HUES48 (cell line): Measurements from ENCODE around the gene LIN54.

Experiments
- H3K27ac ChIP-seq: one replicate; pipeline ENCODE4 v1.7.0; 2013; ENCODE audit warnings: low read depth, low read length, inconsistent platforms
- H3K27me3 ChIP-seq: 2 replicates; pipeline ENCODE4 v1.6.1; 2013; ENCODE audit warnings: mild to moderate bottlenecking, low read length; ENCODE audit not compliant: control insufficient read depth, insufficient read depth
- H3K36me3 ChIP-seq: 2 replicates; pipeline ENCODE4 v1.6.1; 2013; ENCODE audit warnings: low read length; ENCODE audit not compliant: control insufficient read depth, insufficient read depth
- H3K4me1 ChIP-seq: 2 replicates; pipeline ENCODE4 v1.6.1; 2013; ENCODE audit warnings: mild to moderate bottlenecking, low read length; ENCODE audit not compliant: control insufficient read depth, insufficient read depth
- H3K4me3 ChIP-seq: 2 replicates; pipeline ENCODE4 v1.5.1; 2013; ENCODE audit warnings: mild to moderate bottlenecking, low read depth, low read length
- H3K9ac ChIP-seq: 2 replicates; pipeline ENCODE4 v1.6.1; 2013; ENCODE audit warnings: mild to moderate bottlenecking, low read depth, low read length, moderate library complexity
- H3K9me3 ChIP-seq: 2 replicates; pipeline ENCODE4 v1.6.1; 2013; ENCODE audit warnings: low read length; ENCODE audit not compliant: control insufficient read depth, insufficient read depth

LIN54 gene

DNA sequence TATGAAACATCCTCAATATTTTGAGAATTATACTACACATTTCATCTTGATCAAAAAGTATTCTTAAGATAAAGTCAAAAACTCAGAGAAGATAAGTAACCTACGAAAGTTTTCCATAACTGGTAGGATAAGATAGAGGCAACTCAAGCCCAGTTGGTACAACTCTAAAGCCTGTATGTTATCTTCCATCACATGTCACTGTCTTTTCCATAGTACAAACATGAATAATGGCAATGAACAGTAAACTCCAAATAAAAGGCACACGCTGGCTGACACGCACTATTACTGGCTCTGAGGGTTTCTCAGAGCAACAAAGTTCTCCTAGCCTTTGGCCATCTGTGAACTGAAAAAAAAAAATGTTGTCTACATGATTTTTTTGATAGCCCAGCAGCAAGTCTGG, 27.2 kb downstream of the LIN54 start:
- Histone ChIP-seq H3K36me3 (peaks cover 5% of the 10 kb centered on the region; the same call in 1 of the 2 replicates), H3K27ac (no peak overlapping the region), H3K9me3 (no peaks in the 10 kb centered on the region), H3K4me3 (no peak overlapping the region), H3K27me3 (no peaks in the 10 kb centered on the region), H3K9ac (no peak overlapping the region), H3K4me1 (no peaks in the 10 kb centered on the region)

DNA sequence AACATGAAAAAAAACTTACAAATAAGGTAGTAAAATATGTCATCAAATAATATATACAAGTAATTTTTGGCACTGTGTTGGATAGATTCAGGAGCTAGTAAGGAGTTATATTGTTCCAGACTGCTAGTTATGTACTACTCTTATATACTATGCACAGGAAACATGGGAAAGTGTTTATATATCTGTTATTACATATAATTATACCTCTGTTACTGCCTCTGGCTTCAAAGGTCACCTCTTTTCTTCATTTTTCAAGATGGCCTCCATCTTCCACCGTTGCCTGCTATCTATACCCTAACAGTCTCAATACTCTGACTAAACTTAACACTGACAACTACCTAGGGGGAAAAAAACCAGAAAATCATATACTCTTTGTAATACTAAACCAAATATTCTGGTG, 29.5 kb downstream of the LIN54 start:
- Histone ChIP-seq H3K9ac (no peak overlapping the region), H3K9me3 (no peaks in the 10 kb centered on the region), H3K4me1 (no peaks in the 10 kb centered on the region), H3K36me3 (peaks cover 5% of the 10 kb centered on the region; the same call in 1 of the 2 replicates), H3K4me3 (no peak overlapping the region), H3K27ac (no peak overlapping the region), H3K27me3 (no peaks in the 10 kb centered on the region)

DNA sequence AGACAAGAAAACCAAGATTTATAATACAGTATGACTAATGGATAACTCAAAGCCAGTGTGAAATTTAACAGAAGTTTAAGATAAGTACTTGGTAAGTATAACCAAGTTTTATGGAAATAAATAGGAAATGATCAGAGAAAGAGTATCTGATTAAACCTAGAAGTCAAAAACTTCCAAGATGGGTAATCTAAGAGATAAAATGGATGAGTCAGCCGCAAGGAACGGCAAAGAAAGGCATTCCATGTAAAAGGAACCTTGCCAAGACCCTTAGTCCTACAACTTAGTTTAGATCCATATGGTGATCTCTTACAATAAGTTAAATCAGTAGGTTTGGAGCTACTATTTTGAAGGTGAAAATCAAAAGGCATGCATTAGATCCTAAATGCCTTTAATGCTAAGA, 34.8 kb downstream of the LIN54 start:
- Histone ChIP-seq H3K27ac (no peak overlapping the region), H3K9ac (no peak overlapping the region), H3K36me3 (no peaks in the 10 kb centered on the region)

DNA sequence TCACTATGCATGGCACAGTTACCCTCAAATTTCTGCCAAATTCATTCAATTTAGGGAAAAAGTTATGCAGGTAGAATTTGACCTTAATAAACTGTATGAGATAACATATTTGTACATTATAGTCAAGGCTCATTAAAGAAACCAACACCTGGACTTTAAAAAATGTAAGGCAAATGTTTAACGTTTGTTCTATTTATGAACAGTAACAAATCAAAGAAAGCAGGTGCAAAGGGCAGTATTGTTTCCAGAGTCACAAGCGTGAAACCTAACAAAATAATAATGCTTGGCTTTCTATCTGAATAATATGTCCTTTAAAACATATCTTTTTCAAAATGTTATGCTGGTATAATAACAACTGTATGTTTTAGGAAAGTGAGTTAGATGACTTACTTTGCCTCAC, 41.2 kb downstream of the LIN54 start:
- Histone ChIP-seq H3K9me3 (no peaks in the 10 kb centered on the region), H3K36me3 (peaks cover 20% of the 10 kb centered on the region; the same call in 1 of the 2 replicates), H3K9ac (no peak overlapping the region), H3K4me3 (no peak overlapping the region), H3K4me1 (no peaks in the 10 kb centered on the region), H3K27me3 (no peaks in the 10 kb centered on the region), H3K27ac (no peak overlapping the region)

More for the DNA sequence above, 34.8 kb downstream of the LIN54 start:
- Histone ChIP-seq H3K4me1 (no peaks in the 10 kb centered on the region), H3K4me3 (no peak overlapping the region), H3K9me3 (no peaks in the 10 kb centered on the region), H3K27me3 (no peaks in the 10 kb centered on the region)

DNA sequence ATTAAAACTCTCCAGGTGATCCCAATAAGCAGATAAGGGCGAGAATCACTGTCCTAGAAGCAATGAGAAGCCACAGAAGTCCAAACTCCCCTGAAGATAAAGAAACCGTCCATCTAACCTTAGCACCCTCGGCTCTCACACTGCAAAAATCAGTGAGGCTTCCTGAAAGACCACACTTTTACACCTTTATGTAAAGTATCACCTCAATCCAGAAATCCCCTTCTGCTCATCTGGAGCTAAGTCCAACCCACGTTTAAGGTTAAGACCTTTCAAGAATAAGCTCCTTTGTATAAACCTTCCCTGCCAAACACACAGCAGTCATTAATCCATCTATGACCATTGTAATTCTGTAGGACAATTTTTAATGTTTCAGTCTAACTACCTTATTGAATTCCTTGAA, 41.7 kb downstream of the LIN54 start:
- H3K9me3 ChIP-seq: no peaks in the 10 kb centered on the region
- no peaks in the 10 kb centered on the region for H3K27me3 ChIP-seq
- no peaks in the 10 kb centered on the region for H3K4me1 ChIP-seq
- no peak overlapping the region for H3K4me3 ChIP-seq
- H3K36me3 ChIP-seq: peaks cover 20% of the 10 kb centered on the region; the same call in 1 of the 2 replicates
- H3K27ac ChIP-seq: no peak overlapping the region
- H3K9ac ChIP-seq: no peak overlapping the region

DNA sequence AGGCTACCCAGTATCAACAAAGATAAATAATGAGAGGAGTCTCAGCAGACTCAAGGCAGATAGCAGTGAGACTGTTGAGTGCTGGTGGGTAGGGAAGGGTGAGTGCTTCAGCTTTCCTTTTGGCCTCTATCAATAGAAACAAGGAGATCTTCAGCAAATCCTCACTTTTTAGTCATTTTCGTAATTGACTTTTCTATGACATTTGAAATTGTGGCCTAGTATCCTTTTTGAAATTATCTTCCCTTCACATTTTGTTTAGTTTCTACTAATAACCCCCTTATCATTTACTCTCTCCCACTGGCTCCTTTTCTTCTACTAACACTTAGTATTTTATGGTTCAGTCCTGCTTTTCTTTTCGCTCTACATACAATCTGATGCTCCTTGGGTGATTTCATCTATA, 44.9 kb downstream of the LIN54 start:
- H3K36me3 ChIP-seq: peaks cover 20% of the 10 kb centered on the region; the same call in 1 of the 2 replicates
- no peaks in the 10 kb centered on the region for H3K27me3 ChIP-seq
- H3K9ac ChIP-seq: no peak overlapping the region
- H3K9me3 ChIP-seq: no peaks in the 10 kb centered on the region
- H3K27ac ChIP-seq: no peak overlapping the region
- H3K4me3 ChIP-seq: no peak overlapping the region
- H3K4me1 ChIP-seq: no peaks in the 10 kb centered on the region

DNA sequence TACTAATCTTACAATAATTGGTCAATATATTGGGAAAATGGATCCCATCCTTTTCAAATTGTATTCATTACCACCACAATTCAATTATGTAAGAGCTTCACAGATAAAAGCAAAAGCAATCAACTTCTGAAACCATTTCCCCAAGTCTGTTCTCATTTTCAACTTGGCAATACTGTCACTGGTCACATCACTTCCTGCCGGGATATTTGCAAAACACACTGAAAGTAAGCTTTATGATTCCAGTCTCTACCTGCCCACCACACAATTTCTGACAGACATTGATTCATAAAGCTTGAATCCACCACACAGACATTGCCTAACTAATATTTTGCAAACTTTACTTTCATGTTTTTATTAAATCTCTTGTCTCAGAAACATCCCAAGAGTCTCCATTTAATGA, 53.6 kb downstream of the LIN54 start:
- no peaks in the 10 kb centered on the region for H3K36me3 ChIP-seq
- no peak overlapping the region for H3K4me3 ChIP-seq
- H3K27me3 ChIP-seq: no peaks in the 10 kb centered on the region
- no peaks in the 10 kb centered on the region for H3K4me1 ChIP-seq
- no peak overlapping the region for H3K9ac ChIP-seq
- H3K27ac ChIP-seq: no peak overlapping the region
- no peaks in the 10 kb centered on the region for H3K9me3 ChIP-seq

DNA sequence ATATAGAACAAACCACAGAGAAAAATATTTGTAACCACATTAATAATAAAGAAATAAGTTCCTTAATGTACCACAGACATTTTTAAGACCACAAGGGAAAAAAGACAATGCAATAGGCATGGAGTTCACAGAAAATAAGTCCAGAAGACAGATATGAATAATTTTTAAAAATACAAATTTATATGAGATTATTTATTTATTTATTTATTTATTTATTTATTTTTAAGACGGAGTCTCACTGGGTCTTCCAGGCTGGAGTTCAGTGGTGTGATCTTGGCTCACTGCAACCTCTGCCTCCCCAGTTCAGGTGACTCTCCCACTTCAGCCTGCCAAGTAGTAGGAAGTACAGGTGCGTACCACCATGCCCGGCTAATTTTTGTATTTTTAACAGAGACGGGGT, 56.4 kb downstream of the LIN54 start:
- Histone ChIP-seq H3K36me3 (no peaks in the 10 kb centered on the region), H3K4me1 (no peaks in the 10 kb centered on the region), H3K27me3 (no peaks in the 10 kb centered on the region), H3K4me3 (no peak overlapping the region), H3K9ac (no peak overlapping the region), H3K27ac (no peak overlapping the region), H3K9me3 (no peaks in the 10 kb centered on the region)

DNA sequence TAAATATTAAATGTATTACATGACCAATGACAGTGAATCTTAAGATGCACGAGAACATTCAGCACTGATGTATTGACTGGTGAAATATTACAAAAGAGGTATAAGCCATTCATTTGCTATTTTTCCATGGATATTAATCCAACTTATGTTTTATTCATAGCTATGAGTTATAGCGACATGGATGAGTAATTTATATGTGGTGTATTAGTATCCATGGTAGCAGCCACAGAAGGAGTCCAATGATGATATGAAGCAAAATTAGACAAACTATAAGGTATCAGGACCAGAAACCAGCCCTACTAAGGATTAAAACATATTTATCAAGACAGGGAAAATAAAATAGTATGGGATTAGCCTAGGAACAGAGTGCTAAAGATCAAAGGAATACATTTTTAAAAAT, 59.4 kb downstream of the LIN54 start:
- H3K9me3 ChIP-seq: no peaks in the 10 kb centered on the region
- H3K9ac ChIP-seq: no peak overlapping the region
- H3K27me3 ChIP-seq: no peaks in the 10 kb centered on the region
- no peaks in the 10 kb centered on the region for H3K36me3 ChIP-seq
- H3K4me3 ChIP-seq: no peak overlapping the region
- H3K27ac ChIP-seq: no peak overlapping the region
- H3K4me1 ChIP-seq: no peaks in the 10 kb centered on the region

DNA sequence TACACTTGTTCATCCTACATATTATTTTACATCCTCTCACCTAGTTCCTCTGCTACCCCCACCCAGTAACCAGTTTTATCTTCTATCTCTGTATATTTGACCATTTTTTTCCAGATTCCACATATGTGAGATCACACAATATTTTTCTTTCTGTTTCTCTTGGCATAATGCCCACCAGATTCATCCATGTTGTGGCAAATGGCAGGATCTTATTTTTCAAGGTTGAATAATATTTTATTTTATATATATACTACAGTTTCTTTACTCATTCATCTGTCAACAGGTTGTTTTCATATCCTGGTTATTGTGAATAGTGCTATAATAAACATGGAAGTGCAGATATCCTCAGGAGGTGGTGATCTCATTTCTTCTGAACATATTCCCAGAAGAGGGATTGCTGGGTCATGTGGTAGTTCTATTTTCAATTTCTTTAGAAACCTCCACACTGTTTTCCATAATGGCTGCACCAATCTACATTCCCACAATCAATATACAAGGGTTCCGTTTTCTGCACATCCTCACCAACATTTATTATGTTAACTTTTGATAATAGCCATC, 61.9 kb downstream of the LIN54 start:
- Histone ChIP-seq H3K9me3 (no peaks in the 10 kb centered on the region), H3K27ac (no peak overlapping the region), H3K36me3 (no peaks in the 10 kb centered on the region), H3K4me3 (no peak overlapping the region), H3K4me1 (no peaks in the 10 kb centered on the region), H3K27me3 (no peaks in the 10 kb centered on the region), H3K9ac (no peak overlapping the region)

DNA sequence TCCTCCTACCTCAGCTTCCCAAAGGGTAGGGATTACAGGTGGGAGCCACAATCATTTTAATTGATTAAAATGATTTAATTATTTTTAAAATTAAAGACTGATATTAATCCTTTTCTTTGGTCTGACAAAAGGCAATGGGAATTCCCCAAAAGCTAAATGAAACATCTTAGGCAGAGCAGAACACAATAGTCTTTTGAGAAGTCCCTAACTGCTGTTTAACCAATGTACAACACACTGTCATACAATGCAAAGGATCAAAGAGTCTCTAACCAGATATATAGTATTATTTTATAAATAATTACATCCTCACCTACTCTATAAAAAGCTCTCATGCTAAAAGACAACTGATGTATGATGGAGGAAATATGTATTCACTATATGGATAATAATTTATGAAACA, 63.1 kb downstream of the LIN54 start:
- Histone ChIP-seq H3K4me1 (no peaks in the 10 kb centered on the region), H3K36me3 (no peaks in the 10 kb centered on the region), H3K9me3 (no peaks in the 10 kb centered on the region), H3K27me3 (no peaks in the 10 kb centered on the region), H3K4me3 (no peak overlapping the region), H3K9ac (no peak overlapping the region), H3K27ac (no peak overlapping the region)

DNA sequence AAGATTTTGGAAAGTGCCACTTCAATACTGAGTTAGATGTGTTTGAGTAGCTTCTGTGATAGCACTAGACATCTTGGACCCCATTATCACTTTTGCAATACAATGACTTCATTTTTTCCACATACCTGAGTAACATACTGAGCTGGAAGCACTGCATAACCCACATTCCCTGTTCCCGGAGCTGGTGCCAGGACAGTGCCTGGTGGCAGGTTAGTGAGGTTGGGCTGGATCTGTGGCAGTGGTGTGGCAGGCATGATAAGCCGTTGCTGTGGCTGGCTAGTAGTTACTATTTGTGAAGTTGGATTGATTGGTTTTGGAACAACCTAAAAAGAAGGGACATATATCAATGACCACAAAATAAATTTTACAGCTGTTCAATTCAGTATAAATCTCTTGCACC, 71.2 kb downstream of the LIN54 start:
- no peak overlapping the region for H3K9ac ChIP-seq
- H3K4me3 ChIP-seq: no peak overlapping the region
- no peaks in the 10 kb centered on the region for H3K27me3 ChIP-seq
- H3K9me3 ChIP-seq: no peaks in the 10 kb centered on the region
- peaks cover 38% of the 10 kb centered on the region for H3K36me3 ChIP-seq
- no peaks in the 10 kb centered on the region for H3K4me1 ChIP-seq
- no peak overlapping the region for H3K27ac ChIP-seq
